HCT116 (cell line): ENCODE data around the gene PRR23B.

Experiments used
- ATF3 ChIP-seq: IDR thresholded peaks from 2 replicates; pipeline ENCODE4 v1.6.1; 2012
- CBX3 ChIP-seq: IDR thresholded peaks from 2 replicates; pipeline ENCODE4 v1.6.1; 2012; ENCODE audit warnings: low read depth
- CTCF ChIP-seq, 3 experiments: fragments of 200-600 bp in 1 of 3; sonication (generic) in 1 of 3; IDR thresholded peaks in 2 of 3; conservative IDR thresholded peaks in 1 of 3; 2 replicates each; pipeline ENCODE4 v1.5.1; 2012 to 2017; ENCODE audit warnings: low read depth in 2 of 3, low read length in 2 of 3, antibody characterized with exemption in 1 of 3, borderline replicate concordance in 1 of 3, control low read depth in 1 of 3, mild to moderate bottlenecking in 1 of 3, mixed read lengths in 1 of 3, mixed run types in 1 of 3, moderate library complexity in 1 of 3; ENCODE audit not compliant: insufficient read depth in 1 of 3
- EZH2 ChIP-seq: fragments of 200-600 bp; sonication (generic); IDR thresholded peaks from 2 replicates; pipeline ENCODE4 v1.6.1; 2017; ENCODE audit warnings: antibody characterized with exemption, mixed run types
- FOSL1 ChIP-seq: IDR thresholded peaks from 2 replicates; pipeline ENCODE4 v1.6.1; 2012; ENCODE audit warnings: low read depth
- MAX ChIP-seq: IDR thresholded peaks from 2 replicates; pipeline ENCODE4 v1.6.1; 2012
- POLR2A ChIP-seq: IDR thresholded peaks from 2 replicates; pipeline ENCODE4 v1.7.0; 2011; ENCODE audit warnings: borderline replicate concordance; ENCODE audit not compliant: insufficient read depth, insufficient read length; ENCODE audit errors: extremely low read depth
- POLR2AphosphoS5 ChIP-seq: IDR thresholded peaks from 2 replicates; pipeline ENCODE4 v1.6.1; 2011; ENCODE audit warnings: mild to moderate bottlenecking, low read depth, low read length, moderate library complexity
- RAD21 ChIP-seq: IDR thresholded peaks from 2 replicates; pipeline ENCODE4 v1.6.1; 2012; ENCODE audit warnings: low read depth, mild to moderate bottlenecking
- REST ChIP-seq: IDR thresholded peaks from 2 replicates; pipeline ENCODE4 v1.6.1; 2012; ENCODE audit warnings: low read depth

GRCh38 chr3:139037478-139037877, 16.8 kb upstream of the PRR23B start:
- TF ChIP-seq ATF3 (no peak), POLR2A (no peak), CTCF (IDR thresholded peaks at IDR 0.05 in 2 of 3, conservative IDR thresholded peaks at IDR 0.05 in 1 of 3; ENCODE audit: borderline replicate concordance in 1 of 3, insufficient read depth in 1 of 3, low read depth in 2 of 3, low read length in 2 of 3) (no peak), CBX3 (no peak), EZH2 (no peak), POLR2AphosphoS5 (no peak), REST (no peak), RAD21 (no peak), FOSL1 (no peak), MAX (no peak)
